Large intestine (tissue), 3 donors: ENCODE results near the gene KEL. TPM values are rescaled to one million over a fixed set of nuclear protein-coding genes. Genes with fewer than 3 reads are reported as not detected.

Source experiments
- DNase-seq, 2 donors: peaks; one replicate each; pipeline versions ENCODE4 v3.0.0 to v3.0.0-alpha.2; 2013
- H3K27ac ChIP-seq: one replicate; pipeline ENCODE4 v1.5.1; 2013; ENCODE audit warnings: low read length
- H3K27me3 ChIP-seq: 2 replicates; pipeline ENCODE4 v1.6.1; 2013; ENCODE audit warnings: low read length; ENCODE audit not compliant: control insufficient read depth, insufficient read depth
- H3K36me3 ChIP-seq: 2 replicates; pipeline ENCODE4 v1.6.1; 2013; ENCODE audit warnings: low read length; ENCODE audit not compliant: control insufficient read depth, insufficient read depth
- H3K4me1 ChIP-seq: one replicate; pipeline ENCODE4 v1.6.1; 2013; ENCODE audit warnings: low read length; ENCODE audit not compliant: control insufficient read depth, insufficient read depth
- H3K4me3 ChIP-seq: one replicate; pipeline ENCODE4 v1.5.1; 2013; ENCODE audit warnings: low read length
- H3K9me3 ChIP-seq: one replicate; pipeline ENCODE4 v1.6.1; 2013; ENCODE audit warnings: mild to moderate bottlenecking, low read depth, low read length, moderate library complexity; ENCODE audit not compliant: control insufficient read depth
- WGBS: methylation state at CpG from one replicate; pipeline ENCODE4 v1.1.5; 2013; ENCODE audit warnings: low lambda C conversion rate; ENCODE audit not compliant: insufficient coverage; 5-methylcytosine and 5-hydroxymethylcytosine counted together
- polyA plus RNA-seq: library from polyadenylated mRNA; unstranded; fragments of 120-200 nt; gene quantifications from one replicate; pipeline ENCODE4 v1.2.1, GENCODE V29; 2013

KEL gene
- polyA plus RNA-seq, 1 donor = 181 TPM

GRCh38 chr7:142891490-142892082 is 70.6 kb downstream of the KEL start:
- 100% methylated on average over 1 of the region's 10 CpGs for WGBS
- H3K4me3 ChIP-seq = no peak overlapping the region
- no peaks in the 10 kb centered on the region for H3K27me3 ChIP-seq

More at GRCh38 chr7:142891490-142892082, 70.6 kb downstream of the KEL start:
- no peaks in the 10 kb centered on the region for H3K36me3 ChIP-seq
- no peaks in the 10 kb centered on the region for H3K9me3 ChIP-seq
- H3K27ac ChIP-seq = no peak overlapping the region
- H3K4me1 ChIP-seq = peaks cover 25% of the 10 kb centered on the region
- no peak for DNase-seq

Other genes with a start within 250 kb of the KEL start
- 0.15 TPM for gene PRSS1, start 212.9 kb downstream of the KEL start, polyA plus RNA-seq
- 60.4 TPM for gene PRSS2, start 191.4 kb downstream of the KEL start, polyA plus RNA-seq
- 6.8 TPM for gene EPHB6, start 107.3 kb downstream of the KEL start, polyA plus RNA-seq
- gene TRPV6, start 76.6 kb downstream of the KEL start, polyA plus RNA-seq = 2.2 TPM
- gene TRPV5, start 28.6 kb downstream of the KEL start, polyA plus RNA-seq = 0.73 TPM
- 6.6 TPM for gene LLCFC1, start 22.9 kb downstream of the KEL start, polyA plus RNA-seq
- not detected for gene OR9A2, start 64.8 kb upstream of the KEL start, polyA plus RNA-seq
- not detected for gene OR6V1, start 90.0 kb upstream of the KEL start, polyA plus RNA-seq
- not detected for gene PIP, start 169.7 kb upstream of the KEL start, polyA plus RNA-seq
- not detected for gene TAS2R39, start 221.1 kb upstream of the KEL start, polyA plus RNA-seq